HG03457 (cell line): Measurements from ENCODE around the gene GLIPR2.
"Not testable (repeated sequence)": the region's sequence is repeated elsewhere in the genome, so short reads cannot be mapped to it uniquely, and the experiment has no call there.

Experiments
- ATAC-seq: cut with Tn5 transposase; IDR thresholded peaks from one replicate; pipeline ENCODE4 v1.9.1; 2021; ENCODE audit warnings: moderate number of reproducible peaks; ENCODE audit not compliant: unreplicated experiment

Gene GLIPR2, protein sequence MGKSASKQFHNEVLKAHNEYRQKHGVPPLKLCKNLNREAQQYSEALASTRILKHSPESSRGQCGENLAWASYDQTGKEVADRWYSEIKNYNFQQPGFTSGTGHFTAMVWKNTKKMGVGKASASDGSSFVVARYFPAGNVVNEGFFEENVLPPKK

DNA sequence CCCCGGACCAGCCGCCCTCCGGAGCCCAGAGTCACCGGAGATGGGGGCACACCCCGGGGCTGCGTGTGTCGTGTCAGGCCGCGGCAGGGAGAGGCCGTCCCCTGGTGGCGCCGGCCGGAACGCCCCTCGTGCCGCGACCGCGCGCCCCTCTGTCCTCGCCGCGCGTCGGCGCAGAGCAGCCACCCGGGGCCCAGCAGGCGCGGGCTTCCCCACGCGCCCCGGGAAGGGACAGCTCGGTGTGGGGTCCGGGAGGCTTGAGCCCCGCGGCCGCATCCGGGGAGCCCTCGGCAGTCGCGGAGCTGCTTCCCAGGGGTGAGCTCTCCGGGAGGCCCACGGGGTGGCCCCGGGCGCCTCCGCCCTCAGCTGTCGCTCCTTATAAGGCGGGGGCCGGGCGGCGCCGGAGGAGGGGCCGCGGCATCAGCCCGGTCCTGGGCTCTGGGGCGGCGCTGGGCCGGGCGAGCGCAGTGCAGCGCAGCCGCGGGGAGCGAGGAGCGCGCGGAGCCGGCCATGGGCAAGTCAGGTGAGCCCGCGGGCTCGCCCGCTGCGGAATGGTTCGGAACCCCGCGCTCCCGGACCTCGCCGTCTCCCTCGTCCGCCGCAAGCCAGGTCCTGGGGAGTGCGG, at the start of gene GLIPR2:
Gene GLIPR2, plus strand, starts transcription at position 462 of the 622 bp plus-strand sequence. Its CDS starts 46 bp downstream, at position 508.
- ATAC-seq: peak; percentile 81

DNA sequence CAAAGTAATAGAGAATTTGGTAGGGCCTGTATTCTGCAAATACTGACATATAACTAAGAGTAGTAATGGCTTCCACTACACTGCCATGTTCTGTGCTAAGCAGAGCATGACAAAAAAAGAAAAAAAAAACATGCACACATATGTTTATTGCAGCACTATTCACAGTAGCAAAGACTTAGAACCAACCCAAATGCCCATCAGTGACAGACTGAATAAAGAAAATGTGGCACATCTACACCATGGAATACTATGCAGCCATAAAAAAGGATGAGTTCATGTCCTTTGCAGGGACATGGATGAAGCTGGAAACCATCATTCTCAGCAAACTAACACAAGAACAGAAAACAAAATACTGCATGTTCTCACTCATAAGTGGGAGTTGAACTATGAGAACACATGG, 49.5 kb upstream of the GLIPR2 start:
- not testable (repeated sequence) for ATAC-seq

DNA sequence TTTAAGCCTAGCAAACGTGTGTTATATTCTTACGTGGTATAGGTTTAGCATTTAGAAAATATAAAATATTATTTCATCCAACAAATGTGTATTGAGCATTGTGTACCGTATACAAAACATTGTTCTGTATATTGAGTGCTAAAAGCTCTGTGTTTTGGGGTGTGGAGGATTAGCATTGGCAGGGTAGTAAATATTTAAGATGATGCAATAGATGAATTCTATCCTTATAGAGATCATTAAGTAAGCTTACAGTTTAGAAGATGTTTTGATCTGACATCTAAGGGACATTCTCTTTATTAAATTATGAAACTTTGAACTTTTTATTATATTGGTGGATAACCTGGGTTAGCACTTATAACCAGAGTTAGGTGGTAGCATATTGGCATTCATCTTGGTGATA, 48.5 kb upstream of the GLIPR2 start:
- no peak for ATAC-seq

DNA sequence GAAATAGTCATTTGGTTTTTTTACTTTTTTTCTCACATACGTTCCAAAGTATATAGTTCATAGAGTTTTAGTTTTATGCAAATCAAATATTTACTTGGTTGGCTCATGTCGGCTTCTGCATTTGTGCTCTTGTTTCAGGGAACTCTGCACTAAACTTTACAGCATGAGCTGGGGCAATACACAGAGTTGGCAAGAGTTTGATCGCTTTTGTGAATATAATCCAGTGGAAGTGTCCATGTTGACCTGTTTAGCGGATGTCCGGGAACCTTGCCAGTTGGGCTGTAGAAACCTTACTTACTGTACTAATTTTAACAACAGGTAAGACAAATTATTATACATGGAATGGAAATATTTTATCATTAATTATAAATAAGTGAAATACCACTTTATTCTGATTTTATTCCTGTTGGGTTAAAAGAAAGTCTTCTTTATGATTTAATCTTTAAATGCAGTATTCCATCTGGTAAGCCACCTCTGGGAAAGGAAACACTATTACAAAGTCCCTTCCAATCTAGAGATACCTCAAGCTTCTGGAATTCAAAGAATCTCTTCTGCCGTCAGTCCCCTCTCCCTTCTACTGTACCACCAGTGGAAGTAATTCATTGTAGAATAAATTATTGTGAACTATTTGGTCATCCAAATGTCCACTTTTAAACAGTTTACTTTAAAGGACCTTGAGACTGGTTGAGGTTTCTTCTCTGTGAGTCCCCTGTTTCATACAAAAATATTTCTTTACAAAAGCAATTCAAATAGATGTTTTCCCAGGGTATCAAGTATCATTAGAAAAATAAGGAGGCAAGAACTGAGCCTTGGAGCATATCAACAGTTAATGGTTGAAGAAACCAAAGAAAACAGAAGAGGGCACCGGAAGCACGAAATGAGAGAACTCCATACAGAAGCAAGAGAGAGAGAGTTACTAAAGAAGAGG, 45.2 kb upstream of the GLIPR2 start:
- ATAC-seq: no peak

DNA sequence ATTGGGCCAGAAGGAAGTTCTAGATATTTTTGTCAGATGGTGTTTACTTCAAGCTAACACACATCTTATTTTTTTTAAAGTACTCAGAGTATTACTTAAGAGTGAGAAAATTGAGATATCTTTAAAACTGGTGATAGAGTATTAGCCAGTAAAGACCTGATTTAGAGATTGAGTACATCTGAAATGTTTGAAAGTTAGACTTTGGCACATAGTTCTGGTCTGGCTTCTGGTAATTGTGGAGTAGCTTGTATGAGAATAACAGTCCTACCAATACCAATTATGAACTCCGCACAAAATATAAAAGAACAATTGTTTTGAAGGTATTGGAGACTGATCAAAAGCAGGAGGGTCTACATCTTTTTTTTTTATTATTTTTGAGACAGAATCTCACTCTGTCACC, 44.5 kb upstream of the GLIPR2 start:
- ATAC-seq: no peak

DNA sequence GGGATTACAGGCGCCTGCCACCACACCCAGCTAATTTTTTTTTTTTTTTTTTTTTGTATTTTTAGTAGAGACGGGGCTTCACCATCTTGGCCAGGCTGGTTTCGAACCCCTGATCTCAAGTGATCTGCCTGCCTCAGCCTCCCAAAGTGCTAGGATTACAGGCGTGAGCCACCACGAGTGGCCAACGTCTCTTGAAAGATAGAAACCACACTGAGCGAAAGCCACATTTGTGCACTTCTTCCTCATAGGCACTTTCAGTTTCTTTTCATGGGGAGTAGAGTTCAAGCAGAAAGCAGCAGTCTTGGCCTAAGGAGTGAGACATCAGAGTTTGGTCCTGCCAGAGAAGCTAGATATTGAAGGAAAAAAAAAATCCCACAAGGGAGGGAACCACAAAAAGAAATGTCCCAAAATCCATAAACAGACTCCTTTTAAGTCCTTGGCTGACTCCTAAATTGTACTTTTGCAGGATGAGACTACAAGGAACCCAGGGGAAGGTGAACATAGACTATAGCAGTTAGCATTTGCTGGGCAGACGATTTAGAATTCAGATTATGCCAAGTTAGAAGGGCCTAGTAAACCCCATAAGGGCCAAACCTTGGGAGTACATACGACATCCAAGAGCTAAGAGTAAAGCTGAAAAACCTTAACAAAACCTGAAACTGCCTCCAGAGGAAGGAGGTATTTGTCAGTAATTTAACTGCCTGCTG, 43.9 kb upstream of the GLIPR2 start:
- ATAC-seq: peak; percentile 84

DNA sequence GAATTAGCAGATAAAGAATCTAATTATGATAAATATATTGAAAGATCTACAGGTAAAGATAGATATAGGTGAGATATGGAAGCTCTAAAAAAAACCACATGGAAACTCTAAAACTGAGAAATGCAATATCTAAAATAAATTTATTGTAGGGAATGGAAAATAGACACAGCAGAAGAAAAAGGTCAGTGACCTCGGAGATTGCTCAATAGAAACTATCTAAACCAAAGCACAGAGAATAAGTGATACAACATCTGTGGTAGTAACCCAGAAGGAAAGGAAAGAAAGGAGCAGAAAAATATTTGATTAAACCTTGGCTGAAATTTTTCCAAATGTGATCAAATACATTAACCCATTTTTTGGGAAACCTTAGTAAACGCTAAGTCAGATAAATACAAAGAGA, 43.1 kb upstream of the GLIPR2 start:
- no peak for ATAC-seq

DNA sequence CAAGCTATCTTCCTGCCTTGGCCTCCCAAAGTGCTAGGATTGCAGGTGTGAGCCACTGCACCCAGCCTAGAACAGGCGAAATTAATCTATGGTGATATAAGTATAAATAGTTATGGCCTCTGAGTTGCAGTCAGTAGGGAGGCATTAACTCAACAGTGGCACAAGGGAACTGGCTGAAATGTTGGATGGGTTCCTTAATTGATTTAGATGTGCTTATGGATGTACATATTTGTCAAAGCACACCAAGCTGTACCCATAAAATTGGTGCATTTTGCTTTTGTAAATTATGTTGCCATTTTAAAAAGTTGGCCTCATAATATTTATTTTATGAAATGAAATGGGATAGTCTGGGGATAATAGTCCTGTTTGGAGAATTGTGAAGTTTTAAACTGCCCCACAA, 36.8 kb upstream of the GLIPR2 start:
- no peak for ATAC-seq

DNA sequence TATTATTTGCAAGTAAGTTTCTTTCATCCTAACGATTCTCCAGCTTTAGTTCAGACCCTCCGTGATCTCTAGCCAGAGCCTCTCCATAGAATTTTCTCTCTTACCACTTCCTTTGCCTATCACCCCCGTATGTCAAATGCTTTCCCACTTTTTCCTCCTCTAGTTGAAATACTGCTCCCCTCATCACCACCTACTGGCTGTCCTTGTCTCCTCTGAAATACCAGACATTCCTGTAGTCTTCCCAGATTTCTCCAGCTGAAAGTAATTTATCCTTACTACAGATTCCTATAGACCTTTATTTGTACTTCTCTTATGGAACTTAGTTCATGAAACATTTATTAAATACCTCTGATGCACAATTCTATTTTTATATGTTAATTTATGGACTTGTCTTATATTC, 36.0 kb upstream of the GLIPR2 start:
- ATAC-seq: no peak

DNA sequence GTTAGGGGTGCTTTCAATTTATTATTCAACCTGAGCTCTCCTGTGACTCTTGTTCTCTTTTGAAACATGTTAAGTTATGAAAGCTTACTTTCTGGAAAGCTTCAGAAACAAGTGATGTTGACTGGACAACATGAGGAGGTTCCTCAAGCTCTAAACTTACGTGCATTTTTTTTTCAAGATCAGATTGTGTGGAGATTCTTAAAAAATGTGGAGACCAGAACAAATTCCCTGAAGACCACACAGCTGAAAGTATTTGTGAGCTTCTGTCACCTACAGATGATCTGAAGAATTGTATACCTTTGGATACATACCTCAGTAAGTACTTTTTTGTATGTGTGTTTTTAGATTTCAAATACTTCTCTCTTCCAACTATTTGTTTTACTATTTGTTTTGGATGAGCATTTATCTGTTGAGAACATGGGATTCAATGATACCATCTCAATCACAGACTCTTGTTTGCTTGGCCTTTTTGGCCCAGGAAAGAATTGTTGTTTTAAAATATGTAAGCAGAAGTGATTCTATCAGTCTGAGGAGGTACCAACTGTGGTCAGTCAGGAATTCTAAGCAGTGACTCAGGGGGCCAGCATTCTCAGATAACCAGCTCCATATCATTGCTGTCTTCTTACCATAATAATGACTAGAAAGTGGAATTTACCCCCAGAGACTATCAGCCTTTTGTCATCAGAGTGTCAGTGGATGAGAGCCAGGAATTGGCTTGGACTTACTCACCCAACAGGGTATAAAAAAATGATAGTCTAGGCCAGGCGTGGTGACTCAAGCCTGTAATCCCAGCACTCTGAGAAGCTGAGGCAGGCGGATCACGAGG, 34.4 kb upstream of the GLIPR2 start:
- ATAC-seq: no peak

DNA sequence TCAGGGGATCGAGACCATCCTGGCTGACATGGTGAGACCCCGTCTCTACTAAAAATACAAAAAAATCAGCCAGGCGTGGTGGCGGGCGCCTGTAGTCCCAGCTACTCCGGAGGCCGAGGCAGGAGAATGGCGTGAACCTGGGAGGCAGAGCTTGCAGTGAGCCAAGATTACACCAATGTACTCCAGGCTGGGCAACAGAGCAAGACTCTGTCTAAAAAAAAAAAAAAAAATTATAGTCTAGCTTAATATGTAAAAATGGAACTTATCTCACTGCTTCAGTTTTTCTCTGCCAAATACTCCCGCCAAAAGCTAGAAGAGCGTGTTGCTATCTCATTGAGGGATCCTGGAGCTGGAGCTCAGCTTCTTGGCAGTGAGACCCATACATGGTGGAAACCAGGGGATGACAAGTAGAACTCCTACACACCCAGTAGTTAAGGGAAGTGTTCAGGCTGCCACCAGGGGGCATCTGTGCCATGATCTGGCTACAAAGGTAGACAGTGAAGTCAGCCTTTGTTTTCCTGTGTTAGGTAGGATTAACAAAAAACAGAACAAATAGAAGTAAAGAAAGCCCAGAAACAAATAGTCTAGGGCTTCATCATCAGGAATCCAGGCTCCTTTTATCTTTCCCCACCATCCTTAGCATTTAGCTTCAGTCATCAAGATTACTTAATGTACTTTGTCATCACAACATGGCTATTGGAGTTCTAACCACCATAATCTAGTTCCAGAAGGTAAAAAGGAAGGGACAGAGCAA, 33.6 kb upstream of the GLIPR2 start:
- no peak for ATAC-seq

DNA sequence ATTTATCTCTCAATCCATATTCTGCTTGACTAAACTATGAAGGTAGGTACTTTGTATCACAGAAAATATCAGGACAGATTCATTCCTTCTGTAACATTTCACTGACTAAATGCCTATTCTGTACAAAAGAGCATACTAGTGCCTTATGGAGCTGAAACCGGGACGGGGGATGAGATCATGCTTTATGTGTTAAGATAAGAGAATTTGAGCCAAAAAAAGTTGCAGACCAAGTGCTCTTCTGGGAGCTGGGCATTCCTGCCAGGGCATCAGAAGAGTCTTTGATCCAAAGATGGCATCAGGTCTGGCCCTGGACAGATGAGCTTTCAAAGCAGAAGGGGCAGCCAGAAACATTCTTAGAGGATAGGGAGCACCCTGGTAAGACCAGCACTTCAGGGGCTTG, 27.5 kb upstream of the GLIPR2 start:
- no peak for ATAC-seq

DNA sequence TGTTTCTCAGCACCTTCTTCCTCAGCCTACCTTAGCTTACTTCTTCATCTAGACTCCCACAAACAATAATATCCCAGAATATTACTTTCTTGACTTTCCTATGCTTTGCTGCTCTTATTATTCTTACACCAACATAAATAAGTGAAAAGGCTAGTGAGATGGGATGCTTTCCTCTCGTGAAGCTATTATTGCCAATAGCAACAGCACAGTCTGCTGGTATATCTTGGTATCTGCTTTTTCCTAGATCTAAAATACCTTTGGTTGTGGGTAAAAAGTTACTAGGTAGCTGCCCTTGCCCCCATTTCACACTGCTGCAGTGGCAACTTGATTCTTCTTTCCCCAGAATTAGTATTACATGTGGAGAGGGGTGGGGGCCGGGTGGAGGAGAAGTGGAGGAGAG, 26.1 kb upstream of the GLIPR2 start:
- ATAC-seq: no peak

DNA sequence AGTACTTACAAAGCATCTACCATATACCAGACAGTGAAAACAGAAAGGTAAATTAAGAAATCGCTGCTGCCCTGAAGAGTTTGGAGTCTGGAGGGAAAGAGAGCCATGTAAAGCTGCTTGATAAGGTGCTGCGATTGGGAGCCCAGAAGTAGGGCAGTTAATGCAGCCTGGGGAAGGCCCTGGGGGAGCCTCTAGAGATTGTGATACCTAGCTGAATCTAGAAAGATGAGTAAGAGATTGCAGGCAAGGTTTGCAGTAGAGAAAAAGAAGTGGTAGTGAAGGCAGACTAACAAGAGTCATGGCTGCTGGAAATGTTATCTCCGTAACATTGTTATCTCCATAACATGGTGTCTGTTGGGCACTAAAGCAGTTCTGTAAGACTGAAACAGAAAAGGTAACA, 24.0 kb upstream of the GLIPR2 start:
- ATAC-seq: no peak

DNA sequence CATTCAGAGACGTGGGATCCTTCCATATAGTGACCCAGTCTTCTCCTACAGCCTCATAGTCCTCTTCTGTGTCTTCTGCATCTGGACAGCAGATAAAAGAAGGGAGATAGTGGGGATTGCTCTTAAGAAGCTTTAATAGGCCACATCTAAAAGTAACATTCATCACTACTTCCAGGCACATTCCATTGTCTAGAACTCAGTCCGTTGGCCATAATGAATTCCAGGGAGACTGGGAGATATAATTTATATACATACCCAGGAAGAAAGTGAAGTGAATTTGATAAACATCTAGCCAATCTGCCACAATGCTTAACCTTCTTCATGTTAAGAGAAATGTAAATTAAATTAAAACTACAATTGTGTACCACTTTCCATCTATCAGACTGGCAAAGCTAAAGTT, 22.5 kb upstream of the GLIPR2 start:
- ATAC-seq: no peak

DNA sequence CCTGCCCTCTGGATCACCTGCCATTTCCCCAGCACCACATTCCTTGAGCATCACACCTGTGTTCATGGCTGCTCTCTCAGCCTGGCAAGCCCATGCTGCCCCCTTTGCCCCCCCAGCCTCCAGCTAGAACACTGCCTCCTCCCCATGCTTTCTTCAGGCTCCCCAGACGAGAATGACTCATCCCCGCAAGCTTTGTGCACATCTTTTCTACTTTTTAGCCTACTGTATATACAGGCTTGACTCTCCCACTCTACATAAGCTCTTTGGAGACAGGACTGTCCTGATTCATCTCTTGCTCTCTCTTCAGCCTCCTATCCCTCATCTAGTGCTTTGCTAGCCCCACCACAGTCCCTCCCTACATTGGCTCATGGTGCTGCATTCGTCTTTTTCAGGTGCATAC, 19.9 kb upstream of the GLIPR2 start:
- no peak for ATAC-seq

DNA sequence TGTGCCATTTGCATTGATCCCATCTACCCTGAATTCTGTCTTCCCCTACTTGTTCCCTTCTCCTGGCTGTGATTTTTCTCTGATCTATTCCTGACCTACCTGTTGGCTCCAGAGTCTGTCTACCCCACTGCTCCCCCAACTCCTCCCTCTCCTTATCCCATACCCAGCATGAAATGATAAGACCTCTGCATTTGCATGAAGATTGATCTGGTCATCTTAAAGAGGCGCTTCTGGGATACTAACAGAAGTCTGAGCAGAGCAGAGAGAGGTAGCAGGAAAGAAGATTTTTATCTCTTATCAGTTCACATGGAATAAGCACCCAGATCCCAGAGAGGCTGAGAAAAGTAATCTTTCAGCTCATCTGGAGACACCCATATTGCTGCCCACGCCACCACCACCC, 18.3 kb upstream of the GLIPR2 start:
- ATAC-seq: no peak

DNA sequence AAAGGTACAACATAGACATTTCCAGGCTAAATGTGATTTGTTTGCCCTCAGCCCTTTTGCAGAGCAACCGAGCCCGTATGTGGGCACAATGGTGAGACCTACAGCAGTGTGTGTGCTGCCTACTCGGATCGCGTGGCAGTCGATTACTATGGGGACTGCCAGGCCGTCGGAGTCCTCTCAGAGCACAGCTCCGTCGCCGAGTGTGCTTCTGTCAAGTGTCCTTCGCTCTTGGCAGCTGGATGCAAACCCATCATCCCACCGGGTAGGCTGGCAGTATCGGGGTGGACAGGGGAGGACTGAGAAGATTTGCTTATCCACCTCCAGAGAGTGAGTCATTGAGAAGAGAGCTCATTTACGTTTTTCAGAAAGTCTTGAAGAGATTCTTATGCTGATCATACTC, 17.8 kb upstream of the GLIPR2 start:
- no peak for ATAC-seq

DNA sequence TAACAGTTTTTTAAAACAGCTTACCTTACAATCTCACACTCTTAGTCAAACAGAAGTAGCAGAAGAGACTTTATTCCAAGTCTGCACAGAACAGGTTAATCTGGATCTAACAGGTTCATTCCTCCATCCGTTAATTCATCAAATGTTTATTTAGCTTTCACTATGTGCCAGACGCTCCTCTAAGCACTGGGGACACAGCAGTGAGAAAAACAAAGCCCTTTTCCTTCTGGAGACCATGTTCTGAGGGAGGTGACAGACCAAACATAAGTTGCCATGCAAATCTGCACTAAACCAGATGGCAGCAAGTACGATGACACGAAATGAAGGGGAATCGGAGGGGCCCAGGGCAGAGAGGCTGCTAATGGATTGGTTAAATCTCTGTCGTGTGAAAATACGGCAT, 17.1 kb upstream of the GLIPR2 start:
- no peak for ATAC-seq

DNA sequence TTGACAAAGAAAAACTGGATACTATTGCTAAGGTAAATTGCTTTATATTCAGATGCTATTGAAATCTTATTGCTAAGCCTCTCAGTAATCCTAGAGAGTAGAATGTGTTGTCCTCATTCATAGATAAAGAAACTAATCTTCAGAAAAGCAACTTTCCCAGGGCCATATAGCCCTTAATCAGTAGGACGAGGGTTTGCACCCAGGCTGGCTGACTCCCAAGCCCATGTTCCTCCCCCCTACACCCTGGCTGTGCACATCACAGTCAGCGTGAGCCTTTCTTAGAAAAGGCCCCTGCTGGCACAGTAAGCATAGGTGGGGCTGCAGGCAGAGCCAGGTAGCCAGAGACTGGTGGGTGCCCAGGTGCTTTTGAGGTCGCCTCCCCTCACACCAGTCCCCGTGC, 15.8 kb upstream of the GLIPR2 start:
- ATAC-seq: no peak
